GM06990 (cell line): ENCODE measurements around the gene GRID2IP.
"Not testable (repeated sequence)": the region's sequence is repeated elsewhere in the genome, so short reads cannot be mapped to it uniquely, and the experiment has no call there.

Experiments used
- DNase-seq: peaks from one replicate; pipeline ENCODE4 v3.0.0-alpha.2; 2011; ENCODE audit not compliant: insufficient read length; ENCODE audit errors: extremely low read depth
- H3K27me3 ChIP-seq: replicated peaks from 2 replicates; pipeline ENCODE4 v1.6.0; 2011; ENCODE audit warnings: low read length; ENCODE audit not compliant: control insufficient read depth, insufficient read depth
- H3K36me3 ChIP-seq: 2 replicates; pipeline ENCODE4 v1.5.1; 2011; ENCODE audit warnings: low read length; ENCODE audit not compliant: control insufficient read depth, insufficient read depth
- H3K4me3 ChIP-seq: replicated peaks from 2 replicates; pipeline ENCODE4 v1.5.1; 2011; ENCODE audit warnings: low read depth, mild to moderate bottlenecking, control low read depth, low read length
- TF ChIP-seq, protein P1 (sequence below): IDR thresholded peaks from 2 replicates; pipeline ENCODE4 v1.5.1; 2011; ENCODE audit warnings: low read length, control low read depth, mild to moderate bottlenecking, inconsistent platforms; ENCODE audit not compliant: insufficient read depth, poor library complexity, severe bottlenecking

GRID2IP gene

DNA sequence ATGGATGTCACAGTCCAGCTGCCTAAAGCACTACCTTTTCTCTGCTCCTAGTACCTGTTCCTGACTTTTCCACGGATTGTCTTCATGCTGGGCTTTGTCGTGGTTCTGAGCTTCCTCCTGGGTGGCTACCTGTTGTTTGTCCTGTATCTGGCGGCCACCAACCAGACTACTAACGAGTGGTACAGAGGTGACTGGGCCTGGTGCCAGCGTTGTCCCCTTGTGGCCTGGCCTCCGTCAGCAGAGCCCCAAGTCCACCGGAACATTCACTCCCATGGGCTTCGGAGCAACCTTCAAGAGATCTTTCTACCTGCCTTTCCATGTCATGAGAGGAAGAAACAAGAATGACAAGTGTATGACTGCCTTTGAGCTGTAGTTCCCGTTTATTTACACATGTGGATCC is 37.3 kb upstream of the GRID2IP start:
- Histone ChIP-seq H3K27me3 (no peaks in the 10 kb centered on the region), H3K4me3 (no peak overlapping the region), H3K36me3 (peaks cover 8% of the 10 kb centered on the region)
- DNase-seq = no peak
- TF ChIP-seq, protein P1, sequence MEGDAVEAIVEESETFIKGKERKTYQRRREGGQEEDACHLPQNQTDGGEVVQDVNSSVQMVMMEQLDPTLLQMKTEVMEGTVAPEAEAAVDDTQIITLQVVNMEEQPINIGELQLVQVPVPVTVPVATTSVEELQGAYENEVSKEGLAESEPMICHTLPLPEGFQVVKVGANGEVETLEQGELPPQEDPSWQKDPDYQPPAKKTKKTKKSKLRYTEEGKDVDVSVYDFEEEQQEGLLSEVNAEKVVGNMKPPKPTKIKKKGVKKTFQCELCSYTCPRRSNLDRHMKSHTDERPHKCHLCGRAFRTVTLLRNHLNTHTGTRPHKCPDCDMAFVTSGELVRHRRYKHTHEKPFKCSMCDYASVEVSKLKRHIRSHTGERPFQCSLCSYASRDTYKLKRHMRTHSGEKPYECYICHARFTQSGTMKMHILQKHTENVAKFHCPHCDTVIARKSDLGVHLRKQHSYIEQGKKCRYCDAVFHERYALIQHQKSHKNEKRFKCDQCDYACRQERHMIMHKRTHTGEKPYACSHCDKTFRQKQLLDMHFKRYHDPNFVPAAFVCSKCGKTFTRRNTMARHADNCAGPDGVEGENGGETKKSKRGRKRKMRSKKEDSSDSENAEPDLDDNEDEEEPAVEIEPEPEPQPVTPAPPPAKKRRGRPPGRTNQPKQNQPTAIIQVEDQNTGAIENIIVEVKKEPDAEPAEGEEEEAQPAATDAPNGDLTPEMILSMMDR = no peak

DNA sequence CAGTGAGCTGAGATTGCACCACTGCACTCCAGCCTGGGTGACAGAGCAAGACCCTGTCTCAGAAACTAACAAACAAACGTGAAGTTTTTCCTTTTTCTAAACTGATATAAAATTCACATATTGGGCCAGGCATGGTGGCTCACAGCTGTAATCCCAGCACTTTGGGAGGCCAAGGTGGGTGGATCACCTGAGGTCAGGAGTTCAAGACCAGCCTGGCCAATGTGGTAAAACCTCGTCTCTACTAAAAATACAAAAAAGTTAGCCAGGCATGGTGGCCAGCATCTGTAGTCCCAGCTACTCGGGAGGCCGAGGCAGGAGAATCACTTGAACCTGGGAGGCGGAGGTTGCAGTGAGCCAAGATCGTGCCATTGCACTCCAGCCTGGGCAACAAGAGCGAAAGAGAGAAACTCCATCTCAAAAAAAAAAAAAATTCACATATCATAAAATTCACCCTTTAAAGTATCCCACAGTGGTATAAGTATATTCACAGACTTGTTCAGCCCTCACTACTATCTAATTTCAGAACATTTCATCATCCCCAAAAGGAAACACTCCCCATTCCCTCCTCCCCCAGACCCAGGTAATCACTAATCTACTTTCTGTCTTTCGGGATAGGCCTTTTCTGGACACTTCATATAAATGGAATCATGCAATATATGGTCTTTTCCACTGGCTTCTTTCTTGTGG is 34.6 kb upstream of the GRID2IP start:
- not testable (repeated sequence) for DNase-seq, H3K4me3 ChIP-seq, H3K27me3 ChIP-seq, H3K36me3 ChIP-seq

DNA sequence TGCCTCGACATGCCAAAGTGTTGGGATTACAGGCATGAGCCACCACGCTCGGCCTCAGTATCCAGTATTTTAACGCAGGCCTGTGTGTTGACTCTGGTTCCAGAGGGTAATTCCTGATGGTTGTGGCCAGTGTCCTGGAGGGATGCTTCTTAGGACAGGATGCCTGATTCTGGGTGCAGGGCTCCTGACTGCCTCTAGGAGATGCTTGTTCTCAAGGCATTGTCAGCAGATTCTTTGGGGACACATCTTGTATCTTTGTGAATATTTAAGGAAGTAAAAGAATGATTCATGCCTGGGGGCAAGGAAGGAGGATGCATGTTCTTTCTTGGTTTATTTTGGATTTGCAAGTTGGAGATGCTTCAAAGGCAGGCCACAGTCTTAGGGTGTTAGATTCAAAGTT is 28.2 kb upstream of the GRID2IP start:
- Histone ChIP-seq H3K36me3 (peaks cover 5% of the 10 kb centered on the region), H3K4me3 (no peak overlapping the region), H3K27me3 (no peaks in the 10 kb centered on the region)
- DNase-seq = no peak
- TF ChIP-seq, protein P1 = peak; percentile 24

GRCh38 chr7:6578114-6579084 is 27.1 kb upstream of the GRID2IP start:
- Histone ChIP-seq H3K4me3 (peak overlapping the region; percentile 70), H3K36me3 (peaks cover 4% of the 10 kb centered on the region), H3K27me3 (no peaks in the 10 kb centered on the region)
- DNase-seq = no peak
- TF ChIP-seq, protein P1 = no peak

DNA sequence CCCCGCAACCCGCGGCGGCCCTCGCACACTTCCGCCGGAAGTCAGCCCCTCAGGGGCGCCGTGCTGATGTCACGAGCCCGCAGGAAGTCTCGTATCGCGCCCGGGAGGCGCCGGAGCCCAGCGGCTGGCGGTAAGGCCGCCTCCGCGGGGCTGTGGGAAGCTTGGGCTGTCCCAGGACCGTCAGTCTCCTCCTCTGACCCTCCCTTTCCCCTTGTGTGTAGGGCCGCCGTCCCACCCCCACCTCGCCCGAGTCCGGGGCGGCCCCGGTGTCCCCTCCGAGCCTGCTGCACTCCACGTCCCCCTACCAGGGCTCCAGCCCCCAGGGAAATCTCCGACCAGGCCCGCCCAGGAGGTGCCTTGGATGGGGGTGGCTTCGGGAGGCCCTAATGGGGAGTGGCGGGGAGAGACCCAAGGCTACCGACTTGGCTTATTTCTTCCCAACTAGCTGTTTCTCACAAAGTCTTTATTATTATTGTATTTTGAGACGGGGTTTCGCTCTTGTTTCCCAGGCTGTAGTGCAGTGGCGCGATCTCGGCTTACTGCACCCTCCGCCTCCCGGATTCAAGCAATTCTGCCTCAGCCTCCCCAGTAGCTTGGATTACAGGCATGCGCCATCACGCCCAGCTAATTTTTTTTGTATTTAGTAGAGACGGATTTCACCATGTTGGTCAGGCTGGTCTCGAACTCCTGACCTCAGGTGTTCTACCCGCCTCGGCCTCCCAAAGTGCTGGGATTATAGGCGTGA is 26.3 kb upstream of the GRID2IP start, which contains the start of gene ZDHHC4:
Gene ZDHHC4, plus strand, starts transcription at position 86 of the 745 bp plus-strand sequence. CDS start 3,108 bp downstream, outside the sequence.
- DNase-seq = peak; percentile 94
- TF ChIP-seq, protein P1 = no peak
- Histone ChIP-seq H3K27me3 (no peaks in the 10 kb centered on the region), H3K4me3 (peak within 1 kb of the TSS; percentile 70), H3K36me3 (peaks cover 3% of the 10 kb centered on the region; the same call in 1 of the 2 replicates)

DNA sequence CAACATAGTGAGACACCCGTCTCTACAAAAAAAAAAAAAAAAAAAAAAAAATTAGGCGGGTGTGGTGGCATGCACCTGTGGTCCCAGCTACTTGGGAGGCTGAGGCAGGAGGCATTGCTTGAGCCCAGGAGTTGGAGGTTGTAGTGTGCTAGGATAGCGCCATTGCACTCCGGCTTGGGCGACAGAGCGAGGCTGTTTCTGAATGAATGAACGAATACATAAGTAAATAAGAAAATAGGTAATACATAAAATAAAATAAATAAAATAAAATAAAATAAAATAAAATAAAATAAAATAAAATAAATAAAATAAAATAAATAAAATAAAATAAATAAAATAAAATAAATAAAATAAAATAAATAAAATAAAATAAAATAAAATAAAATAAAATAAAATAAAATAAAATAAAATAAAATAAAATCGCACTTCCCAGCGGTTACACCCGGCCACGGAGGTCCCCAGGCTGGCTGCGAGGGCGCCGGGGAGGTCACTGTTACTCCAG is 25.7 kb upstream of the GRID2IP start:
- H3K36me3 ChIP-seq, H3K27me3 ChIP-seq, DNase-seq: not testable (repeated sequence)
- H3K4me3 ChIP-seq = peak overlapping the region; percentile 70
